GM12878 (cell line): Measurements from ENCODE around the gene TNK1. TPM values are rescaled to one million over a fixed set of nuclear protein-coding genes. Genes with fewer than 3 reads are reported as not detected.

Experiments
- ATAC-seq: fragments of 200-7000 bp; cut with Tn5 transposase; 3 replicates; pipeline ENCODE4 v1.9.1; 2020; ENCODE audit warnings: mild to moderate bottlenecking, moderate library complexity
- BruUV-seq: library from RNA; stranded (reverse); fragments of 400-500 nt; replicated peaks from 2 replicates; lab custom pipeline; 2021; lab: Mats Ljungman, UMichigan
- CTCF ChIA-PET: fragments of 300-600 bp; sonication (Branson Sonifier 250); formaldehyde crosslinking; extraction: SDS; loops from one replicate; lab custom pipeline; 2021; ENCODE audit warnings: inconsistent platforms; lab: Yijun Ruan, JAX
- POLR2A ChIA-PET: fragments of 350-600 bp; formaldehyde crosslinking; extraction: SDS; loops from one replicate; lab custom pipeline; 2021; ENCODE audit warnings: inconsistent platforms; lab: Charles Lee
- RAD21 ChIA-PET: fragments of 300-600 bp; sonication (Branson Sonifier 250); formaldehyde crosslinking; loops from one replicate; lab custom pipeline; 2023; ENCODE audit warnings: antibody characterized with exemption; ENCODE audit not compliant: unreplicated experiment; lab: Charles Lee
- SMC1A ChIA-PET: fragments of 300-600 bp; sonication (Branson Sonifier 250); formaldehyde crosslinking; loops from one replicate; lab custom pipeline; 2023; ENCODE audit not compliant: unreplicated experiment, uncharacterized antibody; lab: Charles Lee
- DNase-seq: peaks from one replicate; pipeline ENCODE4 v3.0.0-alpha.2; 2011; ENCODE audit warnings: low read depth, low spot score
- FAIRE-seq: peaks from 3 replicates; lab custom pipeline; 2011; peaks lifted over from hg19 to GRCh38; lab: Jason Lieb, UNC
- H2AFZ ChIP-seq: 2 replicates; pipeline ENCODE4 v1.6.0; 2011; ENCODE audit warnings: low read depth, low read length, control low read depth; ENCODE audit not compliant: control insufficient read depth
- H3K27ac ChIP-seq: 2 replicates; pipeline ENCODE4 v1.5.1; 2011; ENCODE audit warnings: control low read depth; ENCODE audit not compliant: control insufficient read depth, insufficient read depth
- H3K27me3 ChIP-seq, 2 experiments: replicated peaks in 1 of 2; 2 replicates each; pipeline versions ENCODE4 v1.6.0 to v1.6.1; 2011; ENCODE audit warnings: low read length in 1 of 2; ENCODE audit not compliant: control insufficient read depth in 2 of 2, insufficient read depth in 2 of 2
- H3K36me3 ChIP-seq, 2 experiments: 2 replicates each; pipeline ENCODE4 v1.5.1; 2011; ENCODE audit warnings: low read length in 1 of 2; ENCODE audit not compliant: control insufficient read depth in 2 of 2, insufficient read depth in 2 of 2
- H3K4me1 ChIP-seq: 2 replicates; pipeline ENCODE4 v1.6.1; 2011; ENCODE audit warnings: mild to moderate bottlenecking, low read length, moderate library complexity, mixed read lengths; ENCODE audit not compliant: control insufficient read depth, insufficient read depth
- H3K4me2 ChIP-seq: 2 replicates; pipeline ENCODE4 v1.6.0; 2011; ENCODE audit warnings: control low read depth; ENCODE audit not compliant: control insufficient read depth, insufficient read depth
- H3K4me3 ChIP-seq: fragments of 200-600 bp; sonication (generic); 2 replicates; pipeline ENCODE4 v1.5.1; 2016
- H3K79me2 ChIP-seq: 2 replicates; pipeline ENCODE4 v1.6.0; 2011; ENCODE audit warnings: low read length; ENCODE audit not compliant: control insufficient read depth, insufficient read depth
- H3K9ac ChIP-seq: 2 replicates; pipeline ENCODE4 v1.8.0; 2011; ENCODE audit warnings: low read length, control low read depth, mixed read lengths; ENCODE audit not compliant: control insufficient read depth, insufficient read depth
- H3K9me3 ChIP-seq: replicated peaks from 3 replicates; pipeline ENCODE4 v1.5.1; 2011; ENCODE audit warnings: mild to moderate bottlenecking, low read length; ENCODE audit not compliant: control insufficient read depth, insufficient read depth
- H4K20me1 ChIP-seq: 2 replicates; pipeline ENCODE4 v1.6.0; 2011; ENCODE audit not compliant: control insufficient read depth, insufficient read depth
- ATF7 ChIP-seq: fragments of 450-650 bp; IDR thresholded peaks from 2 replicates; pipeline ENCODE4 v1.6.1; 2016; ENCODE audit warnings: low read depth, mild to moderate bottlenecking
- DPF2 ChIP-seq: fragments of 450-650 bp; IDR thresholded peaks from 2 replicates; pipeline ENCODE4 v1.6.1; 2017; ENCODE audit warnings: mild to moderate bottlenecking
- EED ChIP-seq: sonication (generic); IDR thresholded peaks from 2 replicates; pipeline ENCODE4 v1.6.1; 2016; ENCODE audit warnings: antibody characterized with exemption, low read depth
- FOS ChIP-seq: IDR thresholded peaks from 3 replicates; pipeline ENCODE4 v1.6.1; 2011; ENCODE audit warnings: borderline replicate concordance; ENCODE audit not compliant: insufficient read length; ENCODE audit errors: extremely low read depth
- FOXK2 ChIP-seq: fragments of 450-650 bp; IDR thresholded peaks from 2 replicates; pipeline ENCODE4 v1.6.1; 2017; ENCODE audit warnings: mild to moderate bottlenecking, moderate library complexity
- NFXL1 ChIP-seq: fragments of 450-650 bp; IDR thresholded peaks from 2 replicates; pipeline ENCODE4 v1.6.1; 2017; ENCODE audit warnings: antibody characterized with exemption, mild to moderate bottlenecking, borderline replicate concordance
- PAX8 ChIP-seq: fragments of 450-650 bp; IDR thresholded peaks from 2 replicates; pipeline ENCODE4 v1.6.1; 2017; ENCODE audit warnings: mild to moderate bottlenecking, moderate library complexity
- SP1 ChIP-seq: IDR thresholded peaks from one replicate; pipeline ENCODE4 v1.6.1; 2011; ENCODE audit warnings: low read depth, low read length
- SPI1 ChIP-seq: IDR thresholded peaks from 2 replicates; pipeline ENCODE4 v1.6.1; 2011; ENCODE audit warnings: low read depth, mild to moderate bottlenecking, low read length, moderate library complexity, borderline replicate concordance; ENCODE audit not compliant: insufficient read depth
- SUPT20H ChIP-seq: IDR thresholded peaks from 2 replicates; pipeline ENCODE4 v1.6.1; 2011; ENCODE audit warnings: low read depth, mild to moderate bottlenecking, low read length, moderate library complexity, borderline replicate concordance; ENCODE audit not compliant: control insufficient read depth
- ZNF217 ChIP-seq: fragments of 450-650 bp; IDR thresholded peaks from 2 replicates; pipeline ENCODE4 v1.6.1; 2017; ENCODE audit warnings: antibody characterized with exemption, mild to moderate bottlenecking
- WGBS: methylation state at CpG from one replicate; pipeline ENCODE4 v1.1.6; 2016; ENCODE audit warnings: low lambda C conversion rate; ENCODE audit not compliant: insufficient replicate concordance, insufficient coverage; ENCODE audit errors: missing lambda C conversion rate; 5-methylcytosine and 5-hydroxymethylcytosine counted together
- in situ Hi-C: fragments of 300-500 bp; cut with MboI; formaldehyde crosslinking; loops from 9 replicates; pipeline ENCODE4 v1.14.3; 2018; ENCODE audit warnings: mixed read lengths
- intact Hi-C: fragments of 100-400 bp; cut with micrococcal nuclease; formaldehyde crosslinking; loops from one replicate; pipeline ENCODE4 v1.14.2; 2022; ENCODE audit not compliant: unreplicated experiment
- polyA plus RNA-seq, 11 experiments: library from polyadenylated mRNA; depleted of rRNA in 4 of 11; unstranded in 6 of 11; stranded (reverse) in 5 of 11; fragments of >200 nt; fragmentation: Nextera tagmentation in 4 of 11; fragmentation: Illumina TruSeq in 1 of 11; extraction: Ambion mirVana in 4 of 11; extraction: Trizol in 1 of 11; gene quantifications; 1 replicate in 1 of 11; 2 replicates in 10 of 11; pipeline versions ENCODE4 v1.2.1 to v1.2.3, GENCODE V29; 2011 to 2016; ENCODE audit warnings: inconsistent platforms in 2 of 11, missing spikeins in 2 of 11, low read depth in 1 of 11
- total RNA-seq, 4 experiments: library from RNA; depleted of rRNA in 3 of 4; stranded (reverse); fragments of >200 nt in 3 of 4; fragmentation: Illumina TruSeq in 1 of 4; extraction: Trizol in 1 of 4; gene quantifications; 2 replicates each; pipeline versions ENCODE4 v1.2.1 to v1.2.3, GENCODE V29; 2013 to 2021
- TF ChIP-seq, protein P1 (sequence below): IDR thresholded peaks from 2 replicates; pipeline ENCODE4 v1.6.1; 2012; ENCODE audit warnings: mild to moderate bottlenecking, low read depth, low read length

Gene TNK1
- total and polyA plus RNA-seq, 10 of the 15 experiments (the other 5 are each of a cell fraction or from before 2014, with no cell fraction given) = 0.06 to 2.5 (median 0.70) TPM

DNA sequence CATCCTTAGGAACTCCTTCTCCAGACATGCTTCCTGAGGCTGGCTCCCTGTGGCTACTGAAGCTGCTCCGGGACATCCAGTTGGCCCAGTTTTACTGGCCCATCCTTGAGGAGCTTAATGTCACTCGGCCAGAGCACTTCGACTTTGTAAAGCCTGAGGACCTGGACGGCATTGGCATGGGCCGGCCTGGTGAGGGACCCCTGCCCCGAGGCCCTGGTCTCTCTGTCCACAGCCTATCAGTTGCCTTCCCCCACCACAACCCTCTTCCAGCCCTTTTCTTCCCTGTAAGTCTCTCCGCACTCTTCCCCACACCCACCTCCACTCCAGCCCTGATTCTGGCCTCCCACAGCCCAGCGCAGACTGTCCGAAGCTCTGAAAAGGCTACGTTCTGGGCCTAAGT is 2.0 kb downstream of the TNK1 start:
- ATAC-seq (no peak), FAIRE-seq (no peak)
- no peaks in the 10 kb centered on the region for H3K79me2 ChIP-seq
- WGBS = 69% methylated on average over 10 of the region's 10 CpGs
- no peak overlapping the region for H2AFZ ChIP-seq
- RAD21 ChIA-PET = no interaction called here
- no peaks in the 10 kb centered on the region for H4K20me1 ChIP-seq
- BruUV-seq = no TSS peak
- no peaks in the 10 kb centered on the region for H3K36me3 ChIP-seq
- TF ChIP-seq SP1 (no peak), FOS (no peak), FOXK2 (no peak), NFXL1 (no peak), ATF7 (no peak), SUPT20H (no peak), DPF2 (no peak), SPI1 (no peak), ZNF217 (no peak), EED (no peak), PAX8 (no peak)
- TF ChIP-seq, protein P1, sequence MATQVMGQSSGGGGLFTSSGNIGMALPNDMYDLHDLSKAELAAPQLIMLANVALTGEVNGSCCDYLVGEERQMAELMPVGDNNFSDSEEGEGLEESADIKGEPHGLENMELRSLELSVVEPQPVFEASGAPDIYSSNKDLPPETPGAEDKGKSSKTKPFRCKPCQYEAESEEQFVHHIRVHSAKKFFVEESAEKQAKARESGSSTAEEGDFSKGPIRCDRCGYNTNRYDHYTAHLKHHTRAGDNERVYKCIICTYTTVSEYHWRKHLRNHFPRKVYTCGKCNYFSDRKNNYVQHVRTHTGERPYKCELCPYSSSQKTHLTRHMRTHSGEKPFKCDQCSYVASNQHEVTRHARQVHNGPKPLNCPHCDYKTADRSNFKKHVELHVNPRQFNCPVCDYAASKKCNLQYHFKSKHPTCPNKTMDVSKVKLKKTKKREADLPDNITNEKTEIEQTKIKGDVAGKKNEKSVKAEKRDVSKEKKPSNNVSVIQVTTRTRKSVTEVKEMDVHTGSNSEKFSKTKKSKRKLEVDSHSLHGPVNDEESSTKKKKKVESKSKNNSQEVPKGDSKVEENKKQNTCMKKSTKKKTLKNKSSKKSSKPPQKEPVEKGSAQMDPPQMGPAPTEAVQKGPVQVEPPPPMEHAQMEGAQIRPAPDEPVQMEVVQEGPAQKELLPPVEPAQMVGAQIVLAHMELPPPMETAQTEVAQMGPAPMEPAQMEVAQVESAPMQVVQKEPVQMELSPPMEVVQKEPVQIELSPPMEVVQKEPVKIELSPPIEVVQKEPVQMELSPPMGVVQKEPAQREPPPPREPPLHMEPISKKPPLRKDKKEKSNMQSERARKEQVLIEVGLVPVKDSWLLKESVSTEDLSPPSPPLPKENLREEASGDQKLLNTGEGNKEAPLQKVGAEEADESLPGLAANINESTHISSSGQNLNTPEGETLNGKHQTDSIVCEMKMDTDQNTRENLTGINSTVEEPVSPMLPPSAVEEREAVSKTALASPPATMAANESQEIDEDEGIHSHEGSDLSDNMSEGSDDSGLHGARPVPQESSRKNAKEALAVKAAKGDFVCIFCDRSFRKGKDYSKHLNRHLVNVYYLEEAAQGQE = no peak
- TF ChIP-seq, all 136 proteins: peak for 0
- ChIA-PET CTCF (no interaction called here), SMC1A (no interaction called here), POLR2A (interaction anchor here (0.6 kb wide), 1 partner anchor 104 kb away, joined by 3 read pairs; no protein-coding TSS in a partner anchor)
- peaks cover 4 to 5% of the 10 kb centered on the region in 2 experiments; a peak in 3 of 4 replicates for H3K27me3 ChIP-seq
- H3K4me3 ChIP-seq = no peak overlapping the region
- no peak for DNase-seq
- intact Hi-C loops = no loop called here
- no peak overlapping the region for H3K27ac ChIP-seq
- peaks cover 8% of the 10 kb centered on the region; the same call in 1 of the 2 replicates for H3K4me1 ChIP-seq
- H3K9ac ChIP-seq = no peak overlapping the region
- peaks cover 3% of the 10 kb centered on the region; the same call in 2 of the 3 replicates for H3K9me3 ChIP-seq
- no peak overlapping the region for H3K4me2 ChIP-seq
- in situ Hi-C loops = no loop called here
